ENCODE measurements around the gene MYO1A.
"Not testable (repeated sequence)": the region's sequence is repeated elsewhere in the genome, so short reads cannot be mapped to it uniquely, and the experiment has no call there.

Gene MYO1A

DNA sequence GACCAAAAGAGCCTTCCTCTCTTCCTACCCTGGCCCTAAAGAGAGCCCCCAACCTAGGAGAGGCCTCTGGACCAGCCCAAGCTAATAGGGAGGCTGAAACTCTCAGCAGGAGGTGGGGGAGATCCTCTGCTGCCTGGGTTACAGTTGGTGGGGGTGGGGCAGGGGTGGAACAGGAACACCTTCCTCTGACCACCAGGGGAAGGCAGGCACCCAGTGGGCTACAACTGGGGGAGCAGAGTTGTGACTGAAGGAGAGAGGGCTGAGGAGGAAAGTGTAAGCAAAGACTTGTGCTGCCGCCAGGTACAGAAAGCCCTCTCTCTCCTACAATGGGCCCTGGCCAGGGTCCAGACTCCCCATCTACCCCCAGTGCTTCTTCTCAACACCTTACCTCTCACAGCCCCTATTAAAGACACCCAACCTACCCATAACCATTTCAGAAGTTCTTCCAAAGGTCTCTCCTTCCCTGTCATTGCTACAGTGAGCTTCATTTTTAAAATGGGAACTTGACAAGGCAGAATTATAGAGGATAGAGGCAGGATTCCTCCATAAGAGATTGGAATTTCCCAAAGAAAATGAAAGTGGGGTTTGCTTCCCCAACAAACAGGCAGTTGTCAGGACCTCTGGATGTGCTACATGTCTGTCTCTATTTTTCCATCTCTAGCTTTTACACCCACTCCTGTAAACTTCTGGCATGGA is 1.4 kb downstream of the MYO1A start:
- in situ Hi-C loops (cut with HindIII; ENCODE audit: low sequenced_read_pairs), result no loop called here

GRCh38 chr12:57047981-57048380 is 1.9 kb downstream of the MYO1A start:
- in situ Hi-C loops (cut with HindIII; ENCODE audit: low sequenced_read_pairs), result no loop called here

- in situ Hi-C loops (cut with HindIII; ENCODE audit: low sequenced_read_pairs), result no loop called here
Observed at GRCh38 chr12:57046947-57047890, 2.7 kb downstream of the MYO1A start.

DNA sequence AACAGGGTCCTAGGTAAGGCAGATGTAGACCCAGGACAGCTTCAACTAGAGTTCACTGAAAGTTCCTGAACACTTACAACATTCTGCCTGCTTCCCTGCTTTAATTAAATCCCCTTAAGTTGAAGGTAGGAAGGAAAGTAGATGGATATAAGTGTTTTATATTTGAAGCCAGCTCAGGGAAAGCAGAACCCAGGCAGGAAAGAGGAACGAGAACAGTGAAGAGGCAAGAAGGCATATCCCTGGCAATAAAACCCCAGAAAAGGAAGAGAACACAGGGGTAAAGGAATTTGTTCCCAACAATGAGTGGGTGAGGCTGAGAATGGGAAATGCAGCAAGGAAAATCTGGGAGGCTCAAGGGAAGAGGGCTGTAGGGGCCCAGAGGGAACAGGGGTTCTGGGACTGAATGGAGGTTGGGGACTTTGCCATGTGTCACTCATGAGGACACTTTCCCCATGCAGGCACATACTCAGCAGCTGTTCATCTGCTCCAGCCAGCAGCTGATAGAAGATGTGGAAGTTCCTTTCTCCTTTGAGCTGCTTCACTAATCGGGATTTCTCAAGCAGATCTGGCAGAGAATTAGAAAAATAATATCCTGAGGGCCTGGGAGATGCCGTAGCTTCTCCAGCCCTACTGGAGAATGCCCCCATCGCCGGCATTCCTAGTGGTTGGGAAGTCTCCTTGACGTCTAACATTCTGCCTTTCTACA is 3.7 kb downstream of the MYO1A start:
- in situ Hi-C loops (cut with HindIII; ENCODE audit: low sequenced_read_pairs), result no loop called here

- in situ Hi-C loops (cut with HindIII; ENCODE audit: low sequenced_read_pairs), result no loop called here
Observed at GRCh38 chr12:57044889-57045288, 5.0 kb downstream of the MYO1A start.

DNA sequence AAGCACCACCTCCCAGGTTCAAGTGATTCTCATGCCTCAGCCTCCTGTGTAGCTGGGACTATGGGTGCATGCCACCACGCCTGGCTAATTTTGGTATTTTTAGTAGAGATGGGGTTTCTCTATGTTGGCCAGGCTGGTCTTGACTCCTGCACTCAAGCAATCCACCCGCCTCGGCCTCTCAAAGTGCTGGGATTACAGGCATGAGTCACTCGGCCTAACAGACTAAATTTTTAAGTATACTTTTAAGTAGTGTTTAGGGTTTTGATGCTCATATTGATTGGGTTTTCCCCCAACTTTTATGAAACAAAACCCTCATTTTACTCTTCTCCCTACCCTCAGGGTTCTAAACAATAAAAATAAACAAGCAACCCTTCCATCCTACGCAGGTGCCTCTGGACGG is 5.5 kb downstream of the MYO1A start:
- in situ Hi-C loops (cut with HindIII; ENCODE audit: low sequenced_read_pairs), result no loop called here

- in situ Hi-C loops (cut with HindIII; ENCODE audit: low sequenced_read_pairs), result no loop called here
Observed at GRCh38 chr12:57042695-57043094, 7.2 kb downstream of the MYO1A start.

GRCh38 chr12:57040750-57041149 is 9.2 kb downstream of the MYO1A start:
- in situ Hi-C loops (cut with HindIII; ENCODE audit: low sequenced_read_pairs), result no loop called here

- in situ Hi-C loops (cut with HindIII; ENCODE audit: low sequenced_read_pairs), result no loop called here
Observed at GRCh38 chr12:57040211-57040610, 9.7 kb downstream of the MYO1A start.

- in situ Hi-C loops (cut with HindIII; ENCODE audit: low sequenced_read_pairs), result no loop called here
Observed at GRCh38 chr12:57039016-57039798, 10.7 kb downstream of the MYO1A start.

GRCh38 chr12:57037264-57037663 is 12.7 kb downstream of the MYO1A start:
- in situ Hi-C loops (cut with HindIII; ENCODE audit: low sequenced_read_pairs), result no loop called here

DNA sequence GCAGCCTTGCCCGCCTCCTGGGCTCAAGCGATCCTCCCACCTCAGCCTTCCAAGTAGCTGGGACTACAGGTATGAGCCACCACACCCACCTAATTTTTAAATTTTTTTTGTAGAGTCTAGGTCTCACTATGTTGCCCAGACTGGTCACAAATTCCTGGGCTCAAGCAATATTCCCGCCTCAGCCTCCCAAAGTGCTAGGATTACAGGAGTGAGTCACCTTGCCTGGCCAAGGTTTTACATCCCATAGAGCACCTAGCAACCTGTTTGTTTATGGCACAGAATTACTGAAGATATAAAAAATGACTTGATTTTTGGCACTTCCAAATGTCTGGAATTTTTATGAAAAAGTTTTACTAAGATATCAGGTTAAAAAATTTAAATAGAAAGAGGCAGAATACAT is 16.5 kb downstream of the MYO1A start:
- in situ Hi-C loops (cut with HindIII; ENCODE audit: low sequenced_read_pairs), result no loop called here

DNA sequence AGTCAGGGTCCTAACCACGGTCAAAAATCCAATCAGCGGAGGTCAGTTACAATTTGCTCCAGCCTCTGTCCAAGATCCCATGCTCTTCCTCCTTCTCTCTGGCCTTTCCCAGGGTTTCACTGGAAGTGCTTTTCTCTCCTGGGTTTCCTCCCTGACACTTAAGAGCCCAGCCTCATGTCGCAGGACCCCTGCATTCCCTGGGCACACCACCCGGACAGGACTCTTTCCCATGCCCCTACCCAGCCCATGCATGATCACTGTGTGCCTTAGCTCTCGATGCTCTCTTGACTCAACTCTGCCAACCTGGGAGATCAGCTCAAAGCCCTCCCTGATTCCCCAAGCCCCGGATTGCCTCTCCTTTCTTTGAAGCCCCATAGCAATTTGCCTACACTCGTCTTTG is 18.1 kb downstream of the MYO1A start:
- in situ Hi-C loops (cut with HindIII; ENCODE audit: low sequenced_read_pairs), result no loop called here

DNA sequence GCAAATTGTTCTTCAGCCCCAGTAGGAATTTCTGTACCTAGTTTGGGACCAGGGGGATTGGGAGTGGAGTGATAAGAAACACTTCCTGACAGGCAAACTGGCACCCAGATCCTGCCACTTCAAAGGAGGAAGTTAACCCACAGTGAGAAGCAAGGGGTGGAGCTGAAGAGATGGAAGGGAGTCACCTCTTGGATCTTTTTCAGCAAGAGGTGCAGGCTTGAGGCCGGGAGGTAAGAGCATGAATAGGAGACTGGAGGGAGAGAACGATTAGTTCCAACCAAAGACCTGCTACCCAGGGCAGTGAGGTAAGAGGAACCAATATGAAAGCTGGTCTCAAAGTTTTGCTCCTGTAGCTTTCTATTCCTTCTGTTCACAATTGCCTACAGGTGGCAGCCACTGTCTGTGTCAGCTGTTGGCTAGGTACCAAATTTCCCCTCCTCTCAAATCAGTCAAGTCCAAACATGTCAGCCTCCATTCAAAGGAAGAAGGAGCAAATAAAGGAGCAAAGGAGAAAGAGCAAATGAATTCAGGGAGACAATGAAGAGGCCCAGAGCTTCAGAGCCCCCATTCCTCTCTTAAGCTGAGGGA is 18.7 kb downstream of the MYO1A start:
- in situ Hi-C loops (cut with HindIII; ENCODE audit: low sequenced_read_pairs), result no loop called here

DNA sequence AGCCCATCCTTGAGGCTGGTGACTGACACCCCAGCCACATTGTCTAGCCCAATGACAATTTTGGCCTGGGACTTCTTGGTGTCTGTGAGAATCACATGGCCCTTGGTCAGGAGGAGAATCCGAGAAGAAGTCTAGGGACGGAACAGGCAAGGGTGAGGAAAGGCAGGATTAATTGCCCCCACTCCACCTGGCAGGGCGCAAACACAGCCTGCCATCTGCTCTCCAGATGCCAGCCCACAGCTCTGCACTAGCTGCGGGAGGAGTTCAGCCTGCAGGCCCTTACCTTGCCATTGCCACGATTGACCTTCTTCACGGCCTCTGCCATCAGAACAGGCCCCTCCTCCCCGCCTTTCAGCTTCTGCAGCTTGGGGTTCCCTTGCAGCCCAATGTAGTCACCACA is 20.5 kb downstream of the MYO1A start:
- in situ Hi-C loops (cut with HindIII; ENCODE audit: low sequenced_read_pairs), result no loop called here

DNA sequence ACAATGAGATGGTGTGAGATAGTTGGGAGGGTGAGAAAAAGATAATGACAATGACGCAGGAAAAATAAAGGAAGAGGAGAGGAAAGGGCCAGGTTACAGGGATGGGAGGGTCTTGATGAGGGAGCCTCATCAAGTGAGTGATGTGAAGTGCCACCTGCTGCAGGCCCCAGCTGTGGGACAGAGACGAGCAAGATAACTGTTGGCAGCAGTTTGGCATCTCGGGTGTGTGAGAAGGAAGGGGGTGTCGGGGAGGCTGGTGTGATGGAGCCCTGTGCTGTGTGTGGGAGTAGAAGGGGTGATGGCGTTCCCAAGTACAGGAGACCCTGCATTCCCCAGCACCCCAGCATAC is 22.1 kb downstream of the MYO1A start:
- in situ Hi-C loops (cut with HindIII; ENCODE audit: low sequenced_read_pairs), result no loop called here

DNA sequence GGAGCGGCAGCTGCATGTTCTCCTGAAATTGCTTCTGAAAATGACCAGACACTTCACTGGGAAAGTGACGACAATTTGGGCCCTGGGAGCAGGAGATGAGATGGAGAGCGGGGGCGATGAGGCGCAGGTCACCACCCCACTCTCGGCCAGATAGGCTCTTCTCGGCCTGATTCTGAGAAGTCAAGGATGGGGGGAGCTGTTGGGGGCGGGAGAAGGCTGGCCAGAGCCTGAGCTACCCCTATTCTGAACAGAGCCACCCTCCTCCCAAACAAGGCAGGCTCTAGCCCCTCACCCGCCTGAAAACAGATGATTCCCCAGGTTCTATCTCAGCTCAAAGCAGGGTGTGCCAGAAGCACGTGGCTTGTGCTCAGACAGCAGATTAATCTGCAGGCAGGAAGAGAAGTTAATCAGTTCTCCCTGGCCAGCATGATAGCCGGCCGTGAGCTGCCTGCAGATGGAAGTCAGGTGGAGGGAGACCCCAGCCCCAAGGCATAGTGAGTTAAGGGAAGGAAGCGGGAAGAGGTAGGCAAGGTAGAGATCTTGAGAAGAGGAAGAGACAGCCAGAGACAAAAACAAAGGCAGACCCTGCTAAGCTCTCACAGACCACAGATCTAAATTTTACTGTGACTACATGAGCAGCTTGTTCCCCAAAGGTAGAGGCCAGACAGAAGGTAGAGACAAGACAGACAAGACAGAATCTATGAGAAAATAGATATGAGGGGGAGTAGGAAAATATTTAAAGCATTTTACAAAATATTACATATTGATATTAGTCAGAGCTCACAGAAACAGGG is 22.7 kb downstream of the MYO1A start:
- in situ Hi-C loops (cut with HindIII; ENCODE audit: low sequenced_read_pairs), result no loop called here

DNA sequence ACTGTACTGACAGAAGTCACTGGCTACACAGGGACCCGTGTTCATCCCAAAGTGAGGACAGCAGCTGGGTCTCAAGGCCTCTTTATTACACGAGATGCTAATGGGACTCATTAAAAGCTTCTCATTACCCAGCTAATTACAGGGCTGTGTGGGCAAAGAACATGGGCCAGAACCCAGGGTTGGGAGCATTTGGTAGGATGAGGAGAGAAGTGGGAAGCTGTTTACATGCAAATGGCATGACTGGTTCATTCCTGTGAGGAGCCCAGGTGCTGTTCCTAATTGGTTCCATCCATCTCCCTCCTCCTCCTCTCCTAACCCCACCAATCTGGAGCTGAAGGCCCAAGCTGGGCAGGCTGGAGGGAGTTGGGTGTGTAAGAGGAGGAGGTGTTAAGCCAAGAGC is 24.7 kb downstream of the MYO1A start:
- in situ Hi-C loops (cut with HindIII; ENCODE audit: low sequenced_read_pairs), result no loop called here

- in situ Hi-C loops (cut with HindIII; ENCODE audit: low sequenced_read_pairs), result not testable (repeated sequence)
Observed at GRCh38 chr12:57022324-57022723, 27.6 kb downstream of the MYO1A start.

Data from DLD1 (cell line).